Bronchial epithelial cell (primary cell): ENCODE measurements around the gene ETDC. TPM values are rescaled to one million over a fixed set of nuclear protein-coding genes. Genes with fewer than 3 reads are reported as not detected.
"Not testable (repeated sequence)": the region's sequence is repeated elsewhere in the genome, so short reads cannot be mapped to it uniquely, and the experiment has no call there.

ENCODE experiments used
- DNase-seq: peaks from one replicate; pipeline ENCODE4 v3.0.0-alpha.2; 2010; ENCODE audit warnings: low read depth
- FAIRE-seq: peaks from 2 replicates; lab custom pipeline; 2011; peaks lifted over from hg19 to GRCh38; lab: Jason Lieb, UNC
- H3K27me3 ChIP-seq: 2 replicates; pipeline ENCODE4 v1.5.1; 2011; ENCODE audit warnings: low read length; ENCODE audit not compliant: control insufficient read depth, insufficient read depth
- H3K36me3 ChIP-seq: 2 replicates; pipeline ENCODE4 v1.5.1; 2011; ENCODE audit warnings: low read length; ENCODE audit not compliant: control insufficient read depth, insufficient read depth
- H3K4me3 ChIP-seq: 2 replicates; pipeline ENCODE4 v1.5.1; 2011; ENCODE audit warnings: mild to moderate bottlenecking, low read depth, low read length, control low read depth
- CTCF ChIP-seq: IDR thresholded peaks from 2 replicates; pipeline ENCODE4 v1.5.1; 2011; ENCODE audit warnings: mild to moderate bottlenecking, moderate library complexity, low read length, control low read depth, inconsistent platforms; ENCODE audit not compliant: insufficient read depth, severe bottlenecking
- total RNA-seq: library from RNA; depleted of rRNA; stranded (reverse); fragments of >200 nt; gene quantifications from 2 replicates; pipeline ENCODE4 v1.2.1, GENCODE V29; 2014

The ETDC gene
- not detected in 2 replicates for total RNA-seq

- no peaks in the 10 kb centered on the region for H3K36me3 ChIP-seq
- DNase-seq (no peak), FAIRE-seq (no peak)
- H3K4me3 ChIP-seq, result no peak within 1 kb of the TSS
- H3K27me3 ChIP-seq, result no peaks in the 10 kb centered on the region
- no peak for TF ChIP-seq CTCF
Observed at GRCh38 chrX:135309430-135309923, at the start of gene ETDC. ETDC (plus strand) TSS chrX:135309480; CDS start chrX:135309480, 0 bp downstream.

- H3K4me3 ChIP-seq, FAIRE-seq, H3K27me3 ChIP-seq, DNase-seq, H3K36me3 ChIP-seq: not testable (repeated sequence)
Observed at GRCh38 chrX:135260976-135261375, 48.3 kb upstream of the ETDC start.

DNA sequence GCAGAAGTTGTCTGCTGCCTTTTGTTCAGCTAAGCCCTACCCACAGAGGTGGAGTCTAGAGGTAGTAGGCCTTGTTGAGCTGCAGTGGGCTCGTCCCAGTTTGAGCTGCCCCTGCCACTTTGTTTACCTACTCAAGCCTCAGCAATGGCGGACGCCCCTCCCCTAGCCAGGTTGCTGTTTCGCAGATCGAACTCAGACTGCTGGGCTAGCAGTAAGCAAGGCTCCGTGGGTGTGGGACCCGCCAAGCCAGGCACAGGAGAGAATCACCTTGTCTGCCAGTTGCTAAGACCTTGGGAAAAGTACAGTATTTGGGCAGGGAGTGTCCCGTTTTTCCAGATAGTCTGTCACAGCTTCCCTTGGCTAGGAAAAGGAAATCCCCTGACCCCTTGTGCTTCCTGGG is 45.9 kb upstream of the ETDC start:
- not testable (repeated sequence) for DNase-seq, H3K4me3 ChIP-seq, FAIRE-seq, H3K36me3 ChIP-seq, H3K27me3 ChIP-seq

GRCh38 chrX:135264206-135264605 is 45.1 kb upstream of the ETDC start:
- TF ChIP-seq CTCF, result no peak
- no peak overlapping the region for H3K4me3 ChIP-seq
- H3K36me3 ChIP-seq, result no peaks in the 10 kb centered on the region
- FAIRE-seq, result no peak
- no peaks in the 10 kb centered on the region for H3K27me3 ChIP-seq
- peak; percentile 85 for DNase-seq

GRCh38 chrX:135273162-135273561 is 36.1 kb upstream of the ETDC start:
- no peak for DNase-seq
- H3K36me3 ChIP-seq, result no peaks in the 10 kb centered on the region
- no peak for TF ChIP-seq CTCF
- H3K27me3 ChIP-seq, result no peaks in the 10 kb centered on the region
- H3K4me3 ChIP-seq, result no peak overlapping the region
- FAIRE-seq, result no peak

GRCh38 chrX:135275973-135276372 is 33.3 kb upstream of the ETDC start:
- DNase-seq (no peak), FAIRE-seq (no peak)
- no peaks in the 10 kb centered on the region for H3K27me3 ChIP-seq
- H3K36me3 ChIP-seq, result no peaks in the 10 kb centered on the region
- TF ChIP-seq CTCF, result no peak
- H3K4me3 ChIP-seq, result no peak overlapping the region

DNA sequence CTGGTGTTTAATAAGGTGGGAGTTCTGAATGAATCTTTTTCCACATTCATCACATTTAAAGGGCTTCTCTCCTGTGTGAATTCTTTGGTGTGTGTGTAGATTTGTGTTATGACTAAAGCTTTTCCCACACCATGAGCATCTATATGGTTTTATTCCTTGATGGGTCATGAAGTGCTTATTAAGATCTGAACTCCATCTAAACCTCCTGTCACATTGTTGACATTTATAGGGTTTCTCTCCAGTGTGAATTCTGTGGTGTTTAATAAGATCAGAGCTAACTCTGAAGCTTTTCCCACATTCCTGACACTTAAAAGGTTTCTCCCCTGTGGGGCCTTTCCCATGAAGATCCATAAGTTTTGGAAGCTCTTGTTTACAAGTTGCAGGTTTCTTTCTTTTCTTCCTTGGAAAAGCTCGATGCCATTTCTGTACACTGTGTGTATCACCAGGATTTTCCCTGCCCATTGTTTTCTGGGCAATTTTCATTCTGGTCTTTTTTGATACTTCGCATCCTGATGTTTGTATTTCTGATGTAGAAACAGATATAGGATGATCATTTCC is 21.9 kb upstream of the ETDC start:
- no peaks in the 10 kb centered on the region for H3K36me3 ChIP-seq
- no peaks in the 10 kb centered on the region for H3K27me3 ChIP-seq
- TF ChIP-seq CTCF, result no peak
- FAIRE-seq, result no peak
- no peak for DNase-seq
- no peak overlapping the region for H3K4me3 ChIP-seq
